Activated effector memory CD4-positive, alpha-beta T cell treated with anti-CD3 and anti-CD28 coated beads, Interleukin-2, amount 50 U/mL, for 16 hours (primary cell): ENCODE data around the gene SPTBN1.

ENCODE experiments used
- DNase-seq: peaks from one replicate; pipeline ENCODE4 v3.0.0-alpha.2; 2020

SPTBN1 gene

GRCh38 chr2:54558188-54559005, 102.3 kb downstream of the SPTBN1 start:
- peak; percentile 88 for DNase-seq

GRCh38 chr2:54559006-54559445, 102.9 kb downstream of the SPTBN1 start:
- no peak for DNase-seq

GRCh38 chr2:54559593-54560145, 103.5 kb downstream of the SPTBN1 start:
- DNase-seq, result no peak

GRCh38 chr2:54560146-54560881, 104.2 kb downstream of the SPTBN1 start:
- peak; percentile 67 for DNase-seq

- no peak for DNase-seq
These were observed 104.9 kb downstream of the SPTBN1 start for GRCh38 chr2:54561010-54561409.

- no peak for DNase-seq
These were observed 108.3 kb downstream of the SPTBN1 start for GRCh38 chr2:54564439-54564838.

GRCh38 chr2:54565551-54565950, 109.4 kb downstream of the SPTBN1 start:
- no peak for DNase-seq

GRCh38 chr2:54566896-54567295, 110.8 kb downstream of the SPTBN1 start:
- no peak for DNase-seq

- DNase-seq, result no peak
These were observed 112.8 kb downstream of the SPTBN1 start for GRCh38 chr2:54568876-54569321.

- no peak for DNase-seq
These were observed 113.7 kb downstream of the SPTBN1 start for GRCh38 chr2:54569745-54570301.

GRCh38 chr2:54570321-54570855, 114.3 kb downstream of the SPTBN1 start:
- DNase-seq, result no peak

- DNase-seq, result peak; percentile 85
These were observed 115.0 kb downstream of the SPTBN1 start for GRCh38 chr2:54570925-54571694.

- DNase-seq, result no peak
These were observed 116.1 kb downstream of the SPTBN1 start for GRCh38 chr2:54572262-54572635.

- DNase-seq, result peak; percentile 80
These were observed 116.8 kb downstream of the SPTBN1 start for GRCh38 chr2:54572636-54573536.

GRCh38 chr2:54573537-54573919, 117.4 kb downstream of the SPTBN1 start:
- DNase-seq, result no peak

- peak; percentile 85 for DNase-seq
These were observed 118.2 kb downstream of the SPTBN1 start for GRCh38 chr2:54574107-54574859.

GRCh38 chr2:54574860-54575247, 118.7 kb downstream of the SPTBN1 start:
- no peak for DNase-seq

GRCh38 chr2:54575379-54575888, 119.3 kb downstream of the SPTBN1 start:
- DNase-seq, result no peak

- no peak for DNase-seq
These were observed 120.9 kb downstream of the SPTBN1 start for GRCh38 chr2:54577035-54577434.

- DNase-seq, result no peak
These were observed 122.0 kb downstream of the SPTBN1 start for GRCh38 chr2:54577944-54578647.
